ENCODE data around the gene CDK5RAP2.
A peak's percentile ranks its signal among the peaks of the same experiment; 100 is the strongest.
"Not testable (repeated sequence)": the region's sequence is repeated elsewhere in the genome, so short reads cannot be mapped to it uniquely, and the experiment has no call there.

Gene CDK5RAP2

GRCh38 chr9:120505186-120505585 is 74.8 kb downstream of the CDK5RAP2 start:
- no peak for DNase-seq

DNA sequence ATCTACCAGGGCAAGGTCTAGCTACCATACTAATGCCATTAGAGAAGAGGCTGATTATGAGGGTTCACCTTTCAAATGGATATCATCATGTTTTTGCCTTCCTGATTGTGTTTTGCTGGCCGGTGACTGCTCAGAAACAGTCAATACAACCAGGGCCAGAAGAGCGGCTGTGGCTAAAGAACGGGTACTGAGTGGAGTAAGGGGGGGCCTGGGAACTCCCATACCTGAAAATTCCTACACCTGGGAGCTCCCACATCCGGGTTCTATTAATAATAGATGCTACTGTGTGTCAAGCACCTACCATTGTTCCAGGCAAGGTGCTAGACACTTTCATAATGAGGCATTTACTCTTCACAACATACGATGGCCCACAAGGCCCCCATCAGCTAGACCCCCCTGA is 79.2 kb downstream of the CDK5RAP2 start:
- DNase-seq, result no peak

DNA sequence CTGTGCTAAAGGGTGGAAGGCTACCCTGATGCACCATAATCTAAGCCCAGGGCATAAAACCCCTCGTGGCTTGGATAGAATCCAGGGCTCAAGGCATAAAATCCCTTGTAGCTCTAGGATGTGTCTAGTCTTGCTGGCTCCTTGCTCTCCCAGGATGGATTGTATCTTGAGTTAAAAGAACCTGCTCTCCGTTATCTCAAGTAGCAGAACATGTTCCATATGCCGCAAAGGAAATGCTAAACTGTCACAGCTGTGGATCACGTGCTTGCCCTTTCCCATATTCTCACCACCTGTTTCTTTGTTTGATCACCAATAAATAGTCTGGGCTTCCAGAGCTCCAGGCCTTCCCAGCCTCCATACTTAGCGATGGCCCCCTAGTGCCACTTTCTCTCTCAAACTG is 82.1 kb downstream of the CDK5RAP2 start:
- not testable (repeated sequence) for DNase-seq

- DNase-seq, result not testable (repeated sequence)
Observed at GRCh38 chr9:120496438-120496837, 83.5 kb downstream of the CDK5RAP2 start.

DNA sequence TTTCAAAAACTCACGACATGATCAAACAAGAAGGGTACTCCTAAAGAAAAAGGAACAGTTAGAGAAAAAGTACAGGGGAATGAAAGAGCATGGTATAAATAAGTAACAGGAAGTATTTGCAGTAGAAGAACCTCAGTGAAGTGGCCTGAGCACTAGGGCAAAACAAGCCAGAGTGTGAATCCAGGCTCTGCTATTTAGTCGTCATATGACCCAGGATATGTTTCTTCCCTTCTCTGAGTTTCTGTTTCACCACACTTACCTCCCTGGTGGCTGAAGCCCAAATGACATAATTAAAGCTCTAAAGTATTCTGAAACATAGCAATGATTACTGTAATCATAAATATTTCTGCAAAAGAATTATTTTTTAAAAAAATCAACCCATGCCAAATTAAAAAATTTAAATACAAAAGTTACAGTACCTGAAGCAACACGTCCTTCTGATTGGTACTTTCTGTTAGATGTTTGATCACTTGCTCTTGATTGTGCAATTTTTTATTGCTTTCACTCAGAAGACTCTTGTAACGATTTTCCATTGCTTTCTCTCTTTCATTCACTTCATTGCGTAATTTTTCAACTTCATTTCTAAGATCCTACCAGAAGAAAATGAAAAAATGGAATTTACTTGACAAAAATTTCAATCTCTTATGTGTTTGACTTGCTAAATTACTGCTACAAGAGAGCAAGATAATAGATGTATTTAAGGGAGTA is 88.9 kb downstream of the CDK5RAP2 start:
- DNase-seq, result no peak

DNA sequence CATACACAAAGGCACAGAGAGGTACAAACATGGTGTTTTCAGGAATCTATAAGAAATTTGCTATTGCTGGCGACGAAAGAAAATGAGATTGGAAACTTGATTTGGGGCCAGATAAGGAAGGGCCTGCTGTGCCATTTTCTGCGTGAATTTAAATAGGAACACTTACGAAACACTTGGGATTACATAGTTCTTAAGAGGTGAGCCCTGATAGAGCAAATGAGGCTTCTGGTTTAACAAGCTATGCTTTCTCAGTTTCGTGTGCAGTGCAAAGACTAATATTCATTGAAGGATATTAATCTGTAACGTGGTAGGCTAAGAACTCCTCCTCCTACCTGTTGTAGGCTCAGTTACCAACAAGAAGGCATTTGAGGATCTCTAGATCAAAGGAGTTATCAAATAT is 93.1 kb downstream of the CDK5RAP2 start:
- no peak for DNase-seq

GRCh38 chr9:120486347-120486746 is 93.6 kb downstream of the CDK5RAP2 start:
- no peak for DNase-seq

DNA sequence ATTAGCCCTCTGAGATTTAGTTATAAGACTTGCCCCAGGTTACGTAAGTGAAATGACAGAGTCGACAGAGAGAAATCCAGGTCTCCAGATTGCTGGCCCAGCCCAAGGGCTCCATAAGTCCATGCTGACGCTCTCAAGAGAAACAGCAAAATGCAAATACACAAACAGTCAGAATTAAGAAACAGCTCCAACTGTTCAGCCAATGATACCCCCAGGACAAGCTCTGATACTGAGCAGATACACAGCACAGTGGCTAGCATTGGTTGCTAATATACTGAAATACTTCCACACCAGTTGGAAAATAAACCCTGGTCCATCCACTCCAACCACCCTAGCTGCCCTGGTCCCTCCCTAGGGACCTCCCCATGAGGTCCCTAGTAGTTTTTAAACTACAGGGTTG is 94.2 kb downstream of the CDK5RAP2 start:
- no peak for DNase-seq

DNA sequence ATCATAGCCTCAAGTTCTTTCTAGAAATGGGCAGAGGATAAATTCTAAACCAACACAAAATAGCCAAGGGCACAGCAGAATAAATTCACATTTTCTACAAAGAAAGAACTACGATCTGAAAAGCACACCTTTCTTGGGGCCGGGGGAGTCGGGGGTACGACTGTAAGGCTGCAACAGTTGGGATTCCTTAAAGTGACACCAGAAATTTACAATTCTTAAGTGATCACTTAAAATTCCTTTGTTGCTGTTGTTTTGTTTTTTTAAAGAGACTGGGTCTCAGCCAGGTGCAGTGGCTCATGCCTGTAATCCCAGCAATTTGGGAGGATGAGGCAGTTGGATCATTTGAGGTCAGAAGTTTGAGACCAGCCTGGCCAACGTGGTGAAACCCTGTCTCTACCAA is 95.8 kb downstream of the CDK5RAP2 start:
- DNase-seq, result no peak

- DNase-seq, result no peak
Observed at GRCh38 chr9:120482424-120483186, 97.4 kb downstream of the CDK5RAP2 start.

DNA sequence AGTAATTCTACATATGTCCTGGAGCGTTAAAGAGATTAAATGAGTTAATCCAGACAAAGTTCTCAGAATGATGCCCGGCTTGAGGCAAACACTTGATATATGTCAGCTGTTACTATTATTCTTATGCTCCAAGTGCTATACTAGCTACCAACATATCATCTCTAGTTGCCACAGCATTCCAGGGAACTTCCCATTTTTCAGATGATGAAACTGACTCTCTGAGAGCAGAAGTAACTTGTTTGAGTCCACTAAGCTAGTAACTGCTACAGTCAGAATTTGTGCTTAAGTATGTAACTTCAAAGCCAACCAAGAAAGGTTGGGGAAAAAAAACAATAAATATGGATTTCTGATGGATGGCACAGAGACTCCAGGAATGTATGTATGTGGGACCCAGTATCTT is 98.1 kb downstream of the CDK5RAP2 start:
- no peak for DNase-seq

DNA sequence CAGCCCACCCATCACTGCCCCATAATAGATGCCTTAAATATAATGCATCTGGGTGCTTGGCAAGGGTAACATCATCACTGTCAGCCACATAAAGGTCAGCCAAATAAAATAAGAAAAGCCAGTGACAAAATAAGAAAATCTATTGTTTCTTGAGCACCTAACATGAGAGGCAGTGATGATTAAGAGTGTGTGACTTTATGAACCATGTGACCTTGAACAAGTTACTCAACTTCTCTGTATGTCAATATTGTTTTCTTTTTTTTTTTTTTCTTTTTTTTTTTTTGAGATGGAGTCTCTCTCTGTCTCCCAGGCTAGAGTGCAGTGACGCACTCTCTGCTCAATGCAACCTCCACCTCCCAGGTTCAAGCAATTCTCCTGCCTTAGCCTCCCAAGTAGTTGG is 98.7 kb downstream of the CDK5RAP2 start:
- no peak for DNase-seq

GRCh38 chr9:120480707-120481106 is 99.3 kb downstream of the CDK5RAP2 start:
- no peak for DNase-seq

DNA sequence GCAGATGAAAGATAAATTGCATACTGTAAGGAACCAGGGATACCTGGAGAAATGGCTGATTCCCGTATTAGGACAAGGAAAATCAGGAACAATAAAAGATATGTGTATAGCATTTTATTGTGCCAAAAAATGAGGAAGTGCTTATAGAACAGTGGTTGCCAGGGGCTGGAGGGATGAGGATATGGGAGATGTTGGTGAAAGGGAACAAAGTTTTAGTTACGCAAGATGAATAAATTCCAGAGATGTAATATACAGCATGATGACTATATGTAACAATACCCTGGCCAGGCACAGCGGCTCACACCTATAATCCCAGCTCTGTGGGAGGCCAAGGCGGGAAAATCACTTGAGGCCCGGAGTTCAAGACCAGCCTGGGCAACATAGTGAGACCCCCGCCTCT is 101.8 kb downstream of the CDK5RAP2 start:
- no peak for DNase-seq

- DNase-seq, result peak; percentile 16
Observed at GRCh38 chr9:120477534-120478001, 102.4 kb downstream of the CDK5RAP2 start.

GRCh38 chr9:120475341-120475740 is 104.6 kb downstream of the CDK5RAP2 start:
- no peak for DNase-seq

- DNase-seq, result no peak
Observed at GRCh38 chr9:120474591-120475243, 105.2 kb downstream of the CDK5RAP2 start.

- no peak for DNase-seq
Observed at GRCh38 chr9:120473608-120474007, 106.4 kb downstream of the CDK5RAP2 start.

- no peak for DNase-seq
Observed at GRCh38 chr9:120465685-120466407, 114.1 kb downstream of the CDK5RAP2 start.

- DNase-seq, result no peak
Observed at GRCh38 chr9:120464887-120465421, 115.0 kb downstream of the CDK5RAP2 start.

GRCh38 chr9:120464176-120464886 is 115.6 kb downstream of the CDK5RAP2 start:
- DNase-seq, result no peak

- DNase-seq, result no peak
Observed at GRCh38 chr9:120463765-120464164, 116.2 kb downstream of the CDK5RAP2 start.

All from activated naive CD4-positive, alpha-beta T cell treated with Interleukin-2 at 50 U/mL for 16 hours (primary cell).